Forelimb muscle (tissue), 1 donor: ENCODE data around the gene VGLL4. TPM values are rescaled to one million over a fixed set of nuclear protein-coding genes. Genes with fewer than 3 reads are reported as not detected.
"Not testable (repeated sequence)": the region's sequence is repeated elsewhere in the genome, so short reads cannot be mapped to it uniquely, and the experiment has no call there.

ENCODE experiments used
- DNase-seq: peaks from one replicate; pipeline ENCODE4 v3.0.0-alpha.2; 2013; ENCODE audit warnings: low read depth
- polyA plus RNA-seq: library from polyadenylated mRNA; unstranded; fragments of 120-200 nt; gene quantifications from one replicate; pipeline ENCODE4 v1.2.1, GENCODE V29; 2013; ENCODE audit not compliant: insufficient read length

Gene VGLL4
- polyA plus RNA-seq, 1 donor = 40.3 TPM

GRCh38 chr3:11587766-11588165, 55.9 kb downstream of the VGLL4 start:
- no peak for DNase-seq

GRCh38 chr3:11584570-11584969, 59.1 kb downstream of the VGLL4 start:
- DNase-seq = no peak

- no peak for DNase-seq
Observed at GRCh38 chr3:11583638-11584046, 60.1 kb downstream of the VGLL4 start.

- peak; percentile 79 for DNase-seq
Observed at GRCh38 chr3:11583235-11583634, 60.5 kb downstream of the VGLL4 start.

GRCh38 chr3:11582191-11582968, 61.3 kb downstream of the VGLL4 start:
- peak; percentile 80 for DNase-seq

- DNase-seq = no peak
Observed at GRCh38 chr3:11581237-11582190, 62.2 kb downstream of the VGLL4 start.

GRCh38 chr3:11580645-11581044, 63.1 kb downstream of the VGLL4 start:
- DNase-seq = no peak

- DNase-seq = no peak
Observed at GRCh38 chr3:11578169-11578568, 65.5 kb downstream of the VGLL4 start.

- DNase-seq = no peak
Observed at GRCh38 chr3:11576453-11576852, 67.3 kb downstream of the VGLL4 start.

GRCh38 chr3:11575677-11576076, 68.0 kb downstream of the VGLL4 start:
- DNase-seq = no peak

- no peak for DNase-seq
Observed at GRCh38 chr3:11574981-11575669, 68.6 kb downstream of the VGLL4 start.

GRCh38 chr3:11572660-11573059, 71.1 kb downstream of the VGLL4 start:
- DNase-seq = not testable (repeated sequence)

- no peak for DNase-seq
Observed at GRCh38 chr3:11570789-11571495, 72.8 kb downstream of the VGLL4 start.

- no peak for DNase-seq
Observed at GRCh38 chr3:11570251-11570650, 73.5 kb downstream of the VGLL4 start.

GRCh38 chr3:11569156-11569741, 74.5 kb downstream of the VGLL4 start:
- no peak for DNase-seq

- DNase-seq = no peak
Observed at GRCh38 chr3:11568503-11569155, 75.1 kb downstream of the VGLL4 start.

- no peak for DNase-seq
Observed at GRCh38 chr3:11567516-11568467, 75.9 kb downstream of the VGLL4 start.

- no peak for DNase-seq
Observed at GRCh38 chr3:11566916-11567315, 76.8 kb downstream of the VGLL4 start.

- DNase-seq = no peak
Observed at GRCh38 chr3:11566478-11566877, 77.2 kb downstream of the VGLL4 start.
